NCI-H2196 (cell line): Measurements from ENCODE around the gene MYO1D.
A peak's percentile ranks its signal among the peaks of the same experiment; 100 is the strongest.
"Not testable (repeated sequence)": the region's sequence is repeated elsewhere in the genome, so short reads cannot be mapped to it uniquely, and the experiment has no call there.

Source experiments
- DNase-seq: peaks from one replicate; lab custom pipeline; 2025; ENCODE audit not compliant: unreplicated experiment; lab: John Stamatoyannopoulos, UW

Gene MYO1D

DNA sequence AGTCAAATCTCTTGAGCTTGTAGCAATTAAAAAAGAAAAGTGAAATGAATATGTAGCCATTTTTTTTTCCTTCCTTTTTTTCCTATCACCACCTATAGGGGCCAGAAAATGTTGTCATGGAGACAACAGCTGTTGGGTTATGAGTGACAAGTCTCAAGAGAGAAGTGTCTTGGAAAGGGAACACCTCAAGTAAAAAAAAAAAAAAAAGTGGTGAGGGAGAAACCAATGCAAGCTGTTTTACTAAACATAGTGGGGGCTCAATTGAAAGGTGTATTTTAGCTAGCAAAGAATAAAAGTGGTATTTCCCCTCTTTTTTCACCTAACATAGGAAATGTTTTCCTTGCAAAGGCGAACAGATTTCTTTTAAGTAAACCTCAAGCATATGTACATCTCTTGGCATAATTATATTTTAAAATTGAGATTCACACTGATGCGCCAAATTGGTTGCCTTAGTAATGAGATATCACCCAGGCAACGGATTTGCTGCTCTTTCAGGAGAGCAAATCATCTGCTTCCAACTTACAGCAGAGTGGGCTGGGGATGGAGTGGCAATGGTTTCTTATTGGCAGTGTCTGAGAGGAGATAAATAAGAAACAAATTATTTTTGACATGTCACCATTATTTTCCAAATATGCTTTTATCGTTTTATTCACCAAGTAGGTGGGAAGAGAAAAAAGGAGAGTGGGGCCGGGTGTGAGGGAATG is 183.6 kb downstream of the MYO1D start:
- no peak for DNase-seq

DNA sequence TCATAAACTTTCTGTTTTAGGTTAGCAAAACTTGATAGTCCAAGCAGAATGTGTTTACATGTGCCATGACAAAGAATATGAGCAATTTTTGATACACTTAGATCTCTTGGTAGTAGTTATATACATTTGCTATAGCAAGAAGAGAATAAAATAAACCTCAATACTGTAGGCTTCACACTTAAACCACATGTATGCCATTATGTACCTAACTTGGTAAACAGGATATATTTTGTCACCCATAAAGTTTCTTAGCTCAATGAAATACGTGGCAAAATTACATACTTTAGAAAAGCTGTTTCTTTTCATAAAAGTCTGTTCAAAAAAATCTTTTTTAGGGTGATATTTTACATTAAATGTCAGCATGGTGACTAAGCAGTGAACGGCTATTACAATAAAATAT is 184.7 kb downstream of the MYO1D start:
- DNase-seq: no peak

DNA sequence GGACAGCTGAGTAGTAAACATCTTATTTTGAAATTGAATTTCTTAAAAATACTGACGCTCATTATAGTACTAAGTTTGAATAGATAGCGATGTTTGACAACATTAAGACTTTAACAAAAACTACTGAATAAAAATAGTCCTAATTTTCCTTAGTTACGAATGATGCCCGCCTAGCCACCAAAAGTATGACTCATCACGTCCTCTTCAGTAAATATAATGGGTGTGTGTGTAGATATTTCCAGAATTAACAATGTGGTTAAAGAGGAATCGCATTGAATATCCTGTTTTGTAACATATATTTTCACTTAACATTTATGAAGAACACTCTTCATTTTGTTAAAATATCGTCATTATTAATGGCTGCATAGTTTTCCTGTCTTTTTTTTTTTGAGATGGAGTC is 187.6 kb downstream of the MYO1D start:
- no peak for DNase-seq

DNA sequence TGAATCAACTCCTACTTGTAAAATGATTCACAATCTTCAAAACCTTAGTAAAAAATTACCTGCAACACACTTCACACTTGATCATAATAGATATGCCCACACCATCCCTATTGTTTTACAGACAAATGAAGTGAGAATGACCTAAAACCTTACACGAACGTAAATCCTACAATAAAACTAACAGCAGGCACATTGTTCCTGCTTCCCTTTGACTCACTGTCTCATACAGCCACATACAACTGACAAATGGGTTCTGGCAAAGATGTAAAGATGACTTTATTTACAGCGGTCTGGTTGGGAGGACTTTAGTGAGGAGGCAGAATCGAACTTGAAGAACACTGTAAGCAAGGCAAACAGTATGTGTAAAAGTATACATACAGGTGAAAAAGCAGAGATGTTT is 188.7 kb downstream of the MYO1D start:
- DNase-seq: no peak

DNA sequence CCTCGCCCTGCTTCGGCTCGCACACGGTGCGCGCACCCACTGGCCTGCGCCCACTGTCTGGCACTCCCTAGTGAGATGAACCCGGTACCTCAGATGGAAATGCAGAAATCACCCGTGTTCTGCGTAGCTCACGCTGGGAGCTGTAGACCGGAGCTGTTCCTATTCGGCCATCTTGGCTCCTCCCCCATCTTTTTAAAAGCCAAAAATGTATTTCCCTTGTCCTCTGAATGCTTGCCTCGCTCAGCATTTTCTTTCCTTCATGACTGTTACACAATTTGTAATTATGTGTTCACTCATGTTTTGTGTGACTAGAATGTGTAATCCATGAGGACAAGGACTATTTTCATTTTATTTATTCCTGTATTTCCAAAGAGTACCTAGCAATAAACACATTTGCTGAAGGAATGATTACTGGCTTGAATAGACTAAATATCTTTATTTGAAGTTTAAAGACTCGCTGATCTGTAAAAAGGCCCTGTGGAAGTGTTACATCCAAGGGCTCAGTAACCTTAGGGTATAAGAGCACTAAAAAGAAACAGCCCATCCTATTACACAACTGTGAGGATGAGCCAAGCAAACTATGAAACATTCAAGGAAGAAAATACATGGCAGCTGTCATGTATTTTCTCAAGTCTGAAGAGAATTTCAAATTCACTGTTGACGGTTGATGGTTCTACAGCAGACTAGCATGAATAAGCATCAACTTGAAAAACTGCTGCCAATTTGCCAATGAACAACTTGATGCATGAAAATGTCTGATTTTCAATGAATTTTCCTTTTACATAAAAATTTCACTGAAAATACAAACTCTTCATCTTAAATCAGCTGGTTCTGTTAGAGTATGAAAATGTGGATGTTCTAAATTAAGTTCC is 192.6 kb downstream of the MYO1D start:
- DNase-seq: no peak

DNA sequence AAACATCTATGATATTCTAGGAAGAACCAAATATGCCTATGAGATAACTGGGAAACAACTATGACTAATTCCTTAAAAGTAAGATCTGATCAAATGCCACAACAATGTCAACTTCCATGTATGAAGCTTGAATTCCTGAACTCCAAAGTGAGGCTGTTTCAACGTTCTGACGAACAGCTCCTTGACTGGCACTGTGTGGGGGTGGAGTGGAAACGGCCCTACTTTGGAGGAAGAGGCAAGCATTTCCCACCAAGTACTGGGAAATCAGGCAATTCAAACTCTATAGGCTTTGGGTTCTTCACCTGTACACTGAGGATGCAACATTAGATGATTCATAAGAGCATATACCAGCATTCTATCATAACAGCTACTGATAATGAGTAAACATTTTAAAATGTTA is 203.0 kb downstream of the MYO1D start:
- DNase-seq: no peak

DNA sequence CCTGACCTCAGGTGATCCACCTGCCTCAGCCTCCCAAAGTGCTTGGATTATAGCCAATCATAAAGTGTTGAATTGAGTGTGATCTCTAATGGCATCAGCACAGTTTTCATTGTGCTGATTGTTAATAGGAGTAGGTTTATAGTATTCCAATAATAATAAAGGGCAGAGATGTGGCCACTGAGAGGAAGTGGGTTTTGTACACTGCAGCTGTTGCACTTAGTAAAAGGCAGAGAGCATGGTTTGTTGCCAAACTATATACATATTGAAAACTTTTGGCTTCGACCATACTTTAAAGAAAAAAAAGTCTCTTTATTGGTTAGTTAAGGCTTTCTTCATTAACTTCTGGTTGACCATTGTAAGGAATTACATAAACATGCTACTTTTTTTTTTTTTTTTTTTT is 204.2 kb downstream of the MYO1D start:
- no peak for DNase-seq

DNA sequence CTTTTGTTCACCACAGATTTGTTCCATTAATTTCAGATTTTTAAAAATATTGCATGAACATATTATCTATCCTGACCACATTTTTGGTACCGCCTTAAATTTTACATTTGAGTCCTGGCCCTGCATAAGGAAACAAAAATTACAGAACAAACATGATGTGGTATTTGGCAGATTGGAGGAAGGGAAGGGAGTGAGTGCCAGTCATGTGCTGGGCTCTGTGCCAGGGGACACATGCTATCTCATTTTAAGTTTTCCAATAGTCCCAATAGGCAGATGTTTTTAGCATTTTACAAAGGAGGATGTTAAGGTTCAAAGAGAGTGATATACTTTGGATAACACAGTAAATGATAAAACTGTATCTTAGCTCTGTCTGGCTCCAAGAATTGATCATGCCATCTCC is 205.0 kb downstream of the MYO1D start:
- no peak for DNase-seq

DNA sequence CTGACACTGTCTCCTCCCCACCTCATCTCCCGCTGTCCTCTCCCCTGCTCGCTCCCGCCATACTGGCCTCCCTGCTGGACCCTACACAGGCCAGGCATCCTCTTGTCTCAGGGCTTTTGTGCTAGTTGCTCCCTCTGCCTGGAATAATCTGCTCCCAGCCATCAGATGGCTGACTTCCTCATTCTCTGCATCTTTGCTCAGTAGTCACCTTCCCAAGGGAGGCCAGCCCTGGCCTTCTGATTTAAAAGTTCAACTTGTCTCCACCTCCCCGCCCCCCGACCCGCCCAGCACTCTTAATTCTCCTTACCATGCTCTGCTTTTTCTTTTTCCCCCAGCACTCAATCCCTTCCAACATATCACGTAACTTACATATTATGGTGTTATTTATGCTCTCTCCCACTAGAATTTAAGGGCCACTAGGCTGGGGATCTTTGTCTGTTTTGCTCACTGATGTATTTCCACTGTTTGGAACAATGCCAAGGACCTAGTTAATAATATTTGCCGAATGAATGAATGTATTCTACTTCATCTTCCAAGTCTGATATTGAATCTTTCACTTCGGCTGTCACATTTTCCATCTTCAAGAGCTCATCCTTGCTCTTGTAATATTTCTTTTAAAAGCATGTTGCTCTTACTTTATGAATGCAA is 211.9 kb downstream of the MYO1D start:
- DNase-seq: no peak

DNA sequence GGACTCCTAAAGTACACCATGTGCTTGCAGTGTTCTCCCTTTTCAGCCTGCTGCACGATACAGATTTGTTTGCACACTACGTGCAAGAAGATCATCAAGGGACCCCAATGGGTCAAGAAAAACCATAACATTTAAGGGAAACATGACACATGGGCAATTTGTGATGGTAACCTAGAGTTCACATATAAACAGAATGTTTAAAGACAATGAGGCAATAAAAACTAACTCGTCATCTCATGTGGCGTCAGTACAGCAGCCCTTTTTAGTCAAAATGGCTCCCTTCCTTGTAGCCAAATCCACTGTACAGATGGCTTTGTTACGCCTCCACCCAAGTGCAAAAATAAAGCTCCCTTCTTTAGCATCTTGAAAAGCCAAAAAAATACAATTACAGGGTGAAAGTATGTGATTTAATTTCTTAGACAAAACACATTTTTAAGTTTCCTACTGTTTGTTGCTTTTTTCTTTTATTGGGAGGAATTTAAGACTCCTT is 216.4 kb downstream of the MYO1D start:
- DNase-seq: no peak

DNA sequence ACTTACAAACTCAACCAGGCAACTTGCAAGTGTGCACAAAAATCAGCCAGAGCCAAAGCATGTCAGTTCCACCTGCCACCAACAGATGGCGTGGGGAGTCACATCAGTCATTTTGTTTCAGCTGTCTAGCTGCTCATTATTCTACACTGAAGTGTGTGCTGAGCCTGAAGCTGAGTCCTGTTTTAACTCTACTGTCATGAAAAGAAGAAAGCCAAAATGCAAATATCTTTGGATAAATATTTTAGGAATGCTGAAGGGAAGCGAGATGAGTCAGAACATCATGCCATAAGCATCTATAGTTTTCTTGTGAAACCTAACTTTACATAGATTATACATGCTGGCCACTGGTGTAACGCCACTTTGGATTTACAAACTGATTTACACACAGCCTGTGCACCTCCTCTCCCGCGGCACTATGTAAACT is 217.5 kb downstream of the MYO1D start:
- peak; percentile 17 for DNase-seq

DNA sequence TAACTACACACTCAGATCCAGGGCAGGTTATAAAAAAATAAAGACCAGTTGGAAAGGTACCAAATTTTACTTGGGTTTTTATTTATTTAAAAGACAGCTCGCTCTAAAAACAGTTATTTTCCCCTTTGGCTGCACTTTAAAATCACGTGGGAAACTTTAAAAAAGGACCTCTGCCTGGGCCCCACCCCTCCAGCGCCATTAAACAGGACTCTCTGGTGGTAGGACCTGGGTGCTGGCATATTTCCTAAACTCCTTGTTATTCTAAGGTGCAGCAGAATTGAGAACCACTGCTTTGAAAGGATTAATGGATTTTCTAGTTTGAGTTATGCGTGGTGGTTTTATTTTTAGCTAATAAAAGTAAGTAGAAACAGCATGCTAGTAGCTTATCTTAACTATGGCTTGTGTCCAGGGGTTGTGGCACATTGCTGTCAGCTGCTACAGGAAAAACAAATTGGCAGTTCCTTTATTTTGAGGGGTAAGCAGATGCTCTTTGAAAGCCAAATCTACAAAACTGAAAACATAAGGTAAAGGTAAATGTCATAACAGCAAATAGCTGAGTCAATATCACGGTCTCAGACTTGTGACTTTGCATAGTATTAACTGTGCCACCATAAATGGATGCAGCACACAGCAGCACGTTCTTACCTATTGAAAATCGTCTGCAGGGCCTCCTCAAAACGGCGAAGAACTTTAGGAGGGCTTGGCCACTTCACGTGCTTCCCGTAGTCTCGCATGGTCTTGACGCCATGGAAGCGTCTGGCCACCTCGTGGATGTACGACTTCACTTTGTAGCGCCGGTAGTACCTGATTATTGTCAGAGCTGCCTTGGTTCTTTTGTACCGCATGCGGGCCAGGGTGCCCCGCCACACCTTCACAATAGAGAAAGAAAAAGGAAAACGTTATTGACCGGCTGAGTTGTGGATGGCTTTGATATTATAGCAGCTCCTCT is 218.2 kb downstream of the MYO1D start:
- DNase-seq: no peak

DNA sequence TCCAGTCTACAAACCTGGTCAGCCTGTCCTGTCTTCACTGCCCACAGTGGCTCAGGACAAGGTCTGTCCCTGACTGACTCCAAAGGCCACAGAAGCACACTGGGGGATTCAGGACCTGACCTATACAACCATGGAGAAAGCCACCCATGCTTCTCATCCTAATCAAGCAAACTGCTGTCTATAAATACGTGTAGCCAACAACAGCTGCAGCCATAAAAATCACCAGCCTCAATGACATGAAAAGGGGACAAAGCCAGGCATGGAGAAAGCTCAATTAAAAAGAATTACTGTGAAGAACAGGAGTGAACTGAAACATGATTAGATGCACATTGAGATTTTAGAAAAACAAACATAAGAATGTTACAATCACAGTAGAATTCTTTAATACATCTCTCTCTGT is 220.0 kb downstream of the MYO1D start:
- DNase-seq: no peak

DNA sequence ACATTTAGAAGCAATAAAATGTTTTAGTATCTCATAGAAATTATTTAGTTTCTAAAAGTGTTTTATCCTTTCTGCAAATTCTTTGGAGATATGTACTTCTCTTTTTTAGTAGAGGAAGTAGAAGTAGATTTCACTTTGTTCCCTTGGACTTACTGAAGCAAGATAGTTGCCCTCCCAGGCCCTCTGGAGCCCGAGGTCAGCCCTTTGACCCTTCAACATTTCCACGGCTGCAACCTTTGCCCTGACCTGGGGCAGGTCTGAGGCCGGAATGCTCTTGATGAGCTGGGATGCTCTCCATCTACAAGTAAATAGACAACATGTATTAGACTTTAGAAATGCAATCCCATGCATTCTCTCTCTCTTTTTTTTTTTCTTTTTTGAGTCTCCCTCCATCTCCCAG is 222.6 kb downstream of the MYO1D start:
- no peak for DNase-seq

DNA sequence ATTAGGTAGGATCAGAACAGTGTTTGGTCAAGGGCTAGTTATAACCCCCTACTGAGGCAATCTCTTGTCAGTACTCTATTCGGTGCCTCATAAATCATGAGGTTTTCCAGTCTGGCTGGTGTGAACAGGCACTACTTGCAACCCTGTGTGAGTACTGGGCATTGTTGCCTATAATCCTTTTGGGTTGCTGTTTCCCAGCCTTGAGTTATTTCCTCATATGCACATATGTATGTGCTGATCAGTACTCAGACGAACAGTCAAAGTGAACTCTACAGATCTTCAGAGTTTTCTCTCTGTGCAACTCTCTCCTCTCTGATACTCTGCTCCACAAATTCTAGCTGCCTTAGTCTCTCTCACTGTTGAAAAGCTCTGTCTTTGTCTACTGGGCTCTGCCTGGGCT is 225.8 kb downstream of the MYO1D start:
- no peak for DNase-seq

DNA sequence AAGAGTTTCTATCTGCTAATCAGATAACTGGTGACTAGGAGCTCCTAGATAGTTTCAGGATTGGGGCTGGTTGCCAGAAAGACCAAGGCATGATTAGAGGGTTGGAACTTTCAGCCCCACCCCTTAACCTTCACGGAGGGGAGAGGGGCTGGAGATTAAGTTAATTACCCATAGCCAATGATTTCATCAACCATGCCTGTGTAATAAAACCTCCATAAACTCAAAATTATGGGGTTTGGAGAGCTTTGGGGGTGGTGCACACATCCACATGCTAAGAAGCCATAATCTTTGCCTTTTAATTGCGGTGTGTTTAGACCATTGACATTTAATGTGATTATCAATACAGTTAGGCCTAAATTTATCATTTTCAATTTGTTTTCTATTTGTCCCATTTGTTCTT is 228.5 kb downstream of the MYO1D start:
- no peak for DNase-seq

DNA sequence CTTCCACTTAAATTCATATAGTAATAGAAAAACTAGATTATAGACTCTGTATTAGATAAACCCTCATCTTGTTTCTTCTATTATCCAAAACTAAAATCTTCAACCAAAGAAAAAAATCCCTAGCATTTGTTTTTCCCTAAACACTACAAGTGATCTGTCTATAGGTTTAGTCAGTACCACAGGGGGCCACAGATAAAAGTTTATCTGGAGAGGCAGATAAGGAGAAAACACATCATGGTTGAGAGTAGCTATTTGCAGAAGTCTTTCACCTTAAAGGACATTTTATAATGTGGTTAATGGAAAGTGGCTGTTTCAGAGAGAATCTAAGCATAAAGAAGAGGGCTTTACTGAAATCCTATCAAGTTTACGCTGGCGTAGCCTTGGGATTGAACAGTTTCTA is 230.0 kb downstream of the MYO1D start:
- DNase-seq: no peak

DNA sequence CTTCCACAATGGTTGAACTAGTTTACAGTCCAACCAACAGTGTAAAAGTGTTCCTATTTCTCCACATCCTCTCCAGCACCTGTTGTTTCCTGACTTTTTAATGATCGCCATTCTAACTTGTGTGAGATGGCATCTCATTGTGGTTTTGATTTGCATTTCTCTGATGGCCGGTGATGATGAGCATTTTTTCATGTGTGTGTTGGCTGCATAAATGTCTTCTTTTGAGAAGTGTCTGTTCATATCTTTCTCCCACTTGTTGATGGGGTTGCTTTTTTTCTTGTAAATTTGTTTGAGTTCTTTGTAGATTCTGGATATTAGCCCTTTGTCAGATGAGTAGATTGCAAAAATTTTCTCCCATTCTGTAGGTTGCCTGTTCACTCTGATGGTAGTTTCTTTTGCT is 235.4 kb downstream of the MYO1D start:
- not testable (repeated sequence) for DNase-seq

DNA sequence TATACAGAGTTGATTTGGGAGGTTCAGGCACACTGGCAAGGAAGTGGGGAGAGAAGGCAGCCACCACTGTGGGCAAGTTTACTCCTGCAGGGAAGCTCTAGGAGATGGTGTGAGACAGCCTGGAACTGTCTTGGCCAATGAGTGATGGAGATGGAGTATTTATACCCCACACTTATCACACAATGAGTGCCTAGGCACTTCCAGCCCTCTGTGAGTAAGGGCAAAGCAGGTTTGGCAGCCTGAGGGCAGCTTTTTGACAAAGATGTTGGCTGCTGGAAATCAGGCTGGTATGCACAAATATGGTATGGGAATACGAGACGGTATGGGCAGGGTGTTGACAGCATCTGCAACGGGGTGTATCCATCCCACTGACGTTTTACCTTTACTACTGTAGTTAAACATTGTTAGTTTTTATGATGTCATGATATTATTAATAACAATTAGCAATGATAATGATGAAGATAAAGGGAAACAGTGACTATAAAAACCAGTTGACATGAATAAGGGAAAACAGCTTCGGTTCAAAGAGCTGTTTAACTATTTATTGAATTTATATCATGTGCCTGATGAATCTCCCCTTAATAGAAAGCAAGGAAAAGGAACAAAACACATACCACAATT is 240.2 kb downstream of the MYO1D start:
- no peak for DNase-seq

DNA sequence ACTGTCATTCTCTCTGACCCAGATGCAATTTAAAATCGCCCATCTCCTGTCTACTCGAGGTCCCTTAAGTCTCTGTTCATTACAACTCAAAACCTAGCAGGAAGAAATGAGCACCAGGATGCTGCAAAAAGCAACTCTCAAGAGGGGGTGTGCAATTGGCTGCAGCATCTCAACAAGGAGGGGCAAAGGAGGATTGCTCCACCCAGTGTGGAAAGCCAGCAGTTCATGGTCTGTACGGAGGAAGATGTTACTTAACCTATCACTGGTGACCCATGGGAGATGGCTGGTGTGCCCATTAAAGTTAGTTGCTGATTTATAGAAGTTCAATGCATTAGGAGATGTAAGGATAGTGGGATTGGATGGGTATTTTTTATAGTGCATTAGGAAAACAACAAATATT is 242.8 kb downstream of the MYO1D start:
- DNase-seq: no peak
